Measurements from ENCODE around the gene SERPINB4. TPM values are rescaled to one million over a fixed set of nuclear protein-coding genes. Genes with fewer than 3 reads are reported as not detected.

SERPINB4 gene
- total and polyA plus RNA-seq, 2 experiments from 2014 or later: 1.2 to 1.5 TPM

GRCh38 chr18:63606526-63606925, 37.5 kb downstream of the SERPINB4 start (continued):
- TF ChIP-seq, protein P1, sequence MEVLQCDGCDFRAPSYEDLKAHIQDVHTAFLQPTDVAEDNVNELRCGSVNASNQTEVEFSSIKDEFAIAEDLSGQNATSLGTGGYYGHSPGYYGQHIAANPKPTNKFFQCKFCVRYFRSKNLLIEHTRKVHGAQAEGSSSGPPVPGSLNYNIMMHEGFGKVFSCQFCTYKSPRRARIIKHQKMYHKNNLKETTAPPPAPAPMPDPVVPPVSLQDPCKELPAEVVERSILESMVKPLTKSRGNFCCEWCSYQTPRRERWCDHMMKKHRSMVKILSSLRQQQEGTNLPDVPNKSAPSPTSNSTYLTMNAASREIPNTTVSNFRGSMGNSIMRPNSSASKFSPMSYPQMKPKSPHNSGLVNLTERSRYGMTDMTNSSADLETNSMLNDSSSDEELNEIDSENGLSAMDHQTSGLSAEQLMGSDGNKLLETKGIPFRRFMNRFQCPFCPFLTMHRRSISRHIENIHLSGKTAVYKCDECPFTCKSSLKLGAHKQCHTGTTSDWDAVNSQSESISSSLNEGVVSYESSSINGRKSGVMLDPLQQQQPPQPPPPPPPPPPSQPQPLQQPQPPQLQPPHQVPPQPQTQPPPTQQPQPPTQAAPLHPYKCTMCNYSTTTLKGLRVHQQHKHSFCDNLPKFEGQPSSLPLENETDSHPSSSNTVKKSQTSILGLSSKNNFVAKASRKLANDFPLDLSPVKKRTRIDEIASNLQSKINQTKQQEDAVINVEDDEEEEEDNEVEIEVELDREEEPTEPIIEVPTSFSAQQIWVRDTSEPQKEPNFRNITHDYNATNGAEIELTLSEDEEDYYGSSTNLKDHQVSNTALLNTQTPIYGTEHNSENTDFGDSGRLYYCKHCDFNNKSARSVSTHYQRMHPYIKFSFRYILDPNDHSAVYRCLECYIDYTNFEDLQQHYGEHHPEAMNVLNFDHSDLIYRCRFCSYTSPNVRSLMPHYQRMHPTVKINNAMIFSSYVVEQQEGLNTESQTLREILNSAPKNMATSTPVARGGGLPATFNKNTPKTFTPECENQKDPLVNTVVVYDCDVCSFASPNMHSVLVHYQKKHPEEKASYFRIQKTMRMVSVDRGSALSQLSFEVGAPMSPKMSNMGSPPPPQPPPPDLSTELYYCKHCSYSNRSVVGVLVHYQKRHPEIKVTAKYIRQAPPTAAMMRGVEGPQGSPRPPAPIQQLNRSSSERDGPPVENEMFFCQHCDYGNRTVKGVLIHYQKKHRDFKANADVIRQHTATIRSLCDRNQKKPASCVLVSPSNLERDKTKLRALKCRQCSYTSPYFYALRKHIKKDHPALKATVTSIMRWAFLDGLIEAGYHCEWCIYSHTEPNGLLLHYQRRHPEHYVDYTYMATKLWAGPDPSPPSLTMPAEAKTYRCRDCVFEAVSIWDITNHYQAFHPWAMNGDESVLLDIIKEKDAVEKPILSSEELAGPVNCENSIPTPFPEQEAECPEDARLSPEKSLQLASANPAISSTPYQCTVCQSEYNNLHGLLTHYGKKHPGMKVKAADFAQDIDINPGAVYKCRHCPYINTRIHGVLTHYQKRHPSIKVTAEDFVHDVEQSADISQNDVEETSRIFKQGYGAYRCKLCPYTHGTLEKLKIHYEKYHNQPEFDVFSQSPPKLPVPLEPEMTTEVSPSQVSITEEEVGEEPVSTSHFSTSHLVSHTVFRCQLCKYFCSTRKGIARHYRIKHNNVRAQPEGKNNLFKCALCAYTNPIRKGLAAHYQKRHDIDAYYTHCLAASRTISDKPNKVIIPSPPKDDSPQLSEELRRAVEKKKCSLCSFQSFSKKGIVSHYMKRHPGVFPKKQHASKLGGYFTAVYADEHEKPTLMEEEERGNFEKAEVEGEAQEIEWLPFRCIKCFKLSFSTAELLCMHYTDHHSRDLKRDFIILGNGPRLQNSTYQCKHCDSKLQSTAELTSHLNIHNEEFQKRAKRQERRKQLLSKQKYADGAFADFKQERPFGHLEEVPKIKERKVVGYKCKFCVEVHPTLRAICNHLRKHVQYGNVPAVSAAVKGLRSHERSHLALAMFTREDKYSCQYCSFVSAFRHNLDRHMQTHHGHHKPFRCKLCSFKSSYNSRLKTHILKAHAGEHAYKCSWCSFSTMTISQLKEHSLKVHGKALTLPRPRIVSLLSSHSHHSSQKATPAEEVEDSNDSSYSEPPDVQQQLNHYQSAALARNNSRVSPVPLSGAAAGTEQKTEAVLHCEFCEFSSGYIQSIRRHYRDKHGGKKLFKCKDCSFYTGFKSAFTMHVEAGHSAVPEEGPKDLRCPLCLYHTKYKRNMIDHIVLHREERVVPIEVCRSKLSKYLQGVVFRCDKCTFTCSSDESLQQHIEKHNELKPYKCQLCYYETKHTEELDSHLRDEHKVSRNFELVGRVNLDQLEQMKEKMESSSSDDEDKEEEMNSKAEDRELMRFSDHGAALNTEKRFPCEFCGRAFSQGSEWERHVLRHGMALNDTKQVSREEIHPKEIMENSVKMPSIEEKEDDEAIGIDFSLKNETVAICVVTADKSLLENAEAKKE (CRISPR knock-in tag; IDR thresholded peaks at IDR 0.05): no peak
- no peak for TF ChIP-seq JUNB (IDR thresholded peaks at IDR 0.05; ENCODE audit: unreplicated experiment)

GRCh38 chr18:63604791-63605567, 39.1 kb downstream of the SERPINB4 start:
- ATAC-seq: no peak
- no peak for DNase-seq (ENCODE audit: low spot score)
- no peak overlapping the region for H3K4me3 Mint-ChIP-seq
- no peaks in the 10 kb centered on the region for H4K20me1 ChIP-seq (replicated peaks; ENCODE audit: insufficient read depth)
- H3K27ac Mint-ChIP-seq: no peak overlapping the region
- H3K79me2 ChIP-seq (replicated peaks; ENCODE audit: insufficient read depth): no peaks in the 10 kb centered on the region
- no peaks in the 10 kb centered on the region for H3F3A ChIP-seq (replicated peaks; ENCODE audit: low read depth)
- peaks cover 5% of the 10 kb centered on the region for H3K4me1 Mint-ChIP-seq
- no peak overlapping the region for H3K4me3 ChIP-seq
- H3K9me2 ChIP-seq (ENCODE audit: insufficient read depth): no peaks in the 10 kb centered on the region
- no peaks in the 10 kb centered on the region for H3K36me3 ChIP-seq (ENCODE audit: insufficient read depth)
- no peaks in the 10 kb centered on the region for H3K27me3 Mint-ChIP-seq (ENCODE audit: insufficient read depth, low read depth, poor library complexity)
- H3K36me3 Mint-ChIP-seq (ENCODE audit: low read depth): no peaks in the 10 kb centered on the region
- no peak overlapping the region for H3K4me2 ChIP-seq
- H3K9me3 Mint-ChIP-seq: no peaks in the 10 kb centered on the region
- H3K27ac ChIP-seq (ENCODE audit: low read depth): no peak overlapping the region
- H2AFZ ChIP-seq: no peak overlapping the region
- no peaks in the 10 kb centered on the region for H3K27me3 ChIP-seq (ENCODE audit: insufficient read depth)
- peaks cover 9% of the 10 kb centered on the region for H3K4me1 ChIP-seq (ENCODE audit: insufficient read depth)
- TF ChIP-seq JUNB (IDR thresholded peaks at IDR 0.05; ENCODE audit: unreplicated experiment): no peak
- TF ChIP-seq, protein P1 (CRISPR knock-in tag; IDR thresholded peaks at IDR 0.05): no peak
- TF ChIP-seq, protein P2, sequence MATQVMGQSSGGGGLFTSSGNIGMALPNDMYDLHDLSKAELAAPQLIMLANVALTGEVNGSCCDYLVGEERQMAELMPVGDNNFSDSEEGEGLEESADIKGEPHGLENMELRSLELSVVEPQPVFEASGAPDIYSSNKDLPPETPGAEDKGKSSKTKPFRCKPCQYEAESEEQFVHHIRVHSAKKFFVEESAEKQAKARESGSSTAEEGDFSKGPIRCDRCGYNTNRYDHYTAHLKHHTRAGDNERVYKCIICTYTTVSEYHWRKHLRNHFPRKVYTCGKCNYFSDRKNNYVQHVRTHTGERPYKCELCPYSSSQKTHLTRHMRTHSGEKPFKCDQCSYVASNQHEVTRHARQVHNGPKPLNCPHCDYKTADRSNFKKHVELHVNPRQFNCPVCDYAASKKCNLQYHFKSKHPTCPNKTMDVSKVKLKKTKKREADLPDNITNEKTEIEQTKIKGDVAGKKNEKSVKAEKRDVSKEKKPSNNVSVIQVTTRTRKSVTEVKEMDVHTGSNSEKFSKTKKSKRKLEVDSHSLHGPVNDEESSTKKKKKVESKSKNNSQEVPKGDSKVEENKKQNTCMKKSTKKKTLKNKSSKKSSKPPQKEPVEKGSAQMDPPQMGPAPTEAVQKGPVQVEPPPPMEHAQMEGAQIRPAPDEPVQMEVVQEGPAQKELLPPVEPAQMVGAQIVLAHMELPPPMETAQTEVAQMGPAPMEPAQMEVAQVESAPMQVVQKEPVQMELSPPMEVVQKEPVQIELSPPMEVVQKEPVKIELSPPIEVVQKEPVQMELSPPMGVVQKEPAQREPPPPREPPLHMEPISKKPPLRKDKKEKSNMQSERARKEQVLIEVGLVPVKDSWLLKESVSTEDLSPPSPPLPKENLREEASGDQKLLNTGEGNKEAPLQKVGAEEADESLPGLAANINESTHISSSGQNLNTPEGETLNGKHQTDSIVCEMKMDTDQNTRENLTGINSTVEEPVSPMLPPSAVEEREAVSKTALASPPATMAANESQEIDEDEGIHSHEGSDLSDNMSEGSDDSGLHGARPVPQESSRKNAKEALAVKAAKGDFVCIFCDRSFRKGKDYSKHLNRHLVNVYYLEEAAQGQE (IDR thresholded peaks at IDR 0.05; ENCODE audit: unreplicated experiment): no peak

Measured in GM23338 (cell line).